ENCODE results near the gene CYB5R3.

GRCh38 chr22:42626951-42627625 is 22.1 kb downstream of the CYB5R3 start:
- no peak for TF ChIP-seq ZNF274 (IDR thresholded peaks at IDR 0.05; ENCODE audit: low read depth, low read length)
- no peak for TF ChIP-seq YY1 (IDR thresholded peaks at IDR 0.05; ENCODE audit: insufficient read depth, insufficient read length)
- no peak for TF ChIP-seq SUZ12 (IDR thresholded peaks at IDR 0.05; ENCODE audit: extremely low read depth, insufficient read depth, insufficient read length)

Data from NT2/D1 (cell line).